HepG2 (cell line): ENCODE data around the gene FAM163A. TPM values are rescaled to one million over a fixed set of nuclear protein-coding genes. Genes with fewer than 3 reads are reported as not detected.

Experiments used
- ATAC-seq: fragments of 200-7000 bp; cut with Tn5 transposase; 3 replicates; pipeline ENCODE4 v1.9.1; 2020; ENCODE audit warnings: mild to moderate bottlenecking, moderate library complexity
- BruUV-seq: library from RNA; stranded (reverse); fragments of 400-500 nt; replicated peaks from 2 replicates; lab custom pipeline; 2021; lab: Mats Ljungman, UMichigan
- CTCF ChIA-PET: fragments of 300-600 bp; formaldehyde crosslinking; extraction: SDS; loops from one replicate; lab custom pipeline; 2021; ENCODE audit warnings: low total read pairs, inconsistent platforms, low intra/inter-chr PET ratio; lab: Yijun Ruan, JAX
- POLR2A ChIA-PET: fragments of 350-600 bp; sonication (Branson Sonifier 250); formaldehyde crosslinking; loops from one replicate; lab custom pipeline; 2020; ENCODE audit warnings: antibody characterized with exemption, inconsistent platforms; lab: Yijun Ruan, JAX
- DNase-seq: peaks from one replicate; pipeline ENCODE4 v3.0.0-alpha.2; 2015; ENCODE audit warnings: low spot score
- FAIRE-seq: peaks from 3 replicates; lab custom pipeline; 2011; peaks lifted over from hg19 to GRCh38; lab: Jason Lieb, UNC
- H2AFZ ChIP-seq: one replicate; pipeline ENCODE4 v1.6.1; 2011; ENCODE audit warnings: low read length, inconsistent platforms
- H3K27ac ChIP-seq: fragments of 300-600 bp; 3 replicates; pipeline ENCODE4 v1.8.0; 2011; ENCODE audit warnings: mixed run types, mild to moderate bottlenecking, mixed read lengths, low read length, inconsistent platforms; ENCODE audit not compliant: insufficient read depth; ENCODE audit errors: extremely low read length
- H3K27me3 ChIP-seq, 2 experiments: fragments of 200-600 bp in 1 of 2; 2 replicates in 1 of 2; 3 replicates in 1 of 2; pipeline versions ENCODE4 v1.6.0 to v1.8.0; 2011; ENCODE audit warnings: low read length in 2 of 2, mild to moderate bottlenecking in 2 of 2, moderate library complexity in 2 of 2, inconsistent platforms in 1 of 2; ENCODE audit not compliant: insufficient read depth in 2 of 2, control insufficient read depth in 1 of 2
- H3K36me3 ChIP-seq, 2 experiments: fragments of 200-600 bp in 1 of 2; replicated peaks in 1 of 2; 2 replicates in 1 of 2; 3 replicates in 1 of 2; pipeline versions ENCODE4 v1.5.1 to v1.8.0; 2011; ENCODE audit warnings: low read length in 2 of 2, inconsistent platforms in 1 of 2; ENCODE audit not compliant: insufficient read depth in 2 of 2, control insufficient read depth in 1 of 2
- H3K4me1 ChIP-seq: 2 replicates; pipeline ENCODE4 v1.5.1; 2012; ENCODE audit warnings: low read length, inconsistent platforms; ENCODE audit not compliant: insufficient read depth
- H3K4me2 ChIP-seq: 2 replicates; pipeline ENCODE4 v1.6.0; 2011; ENCODE audit warnings: low read depth, low read length, inconsistent platforms
- H3K4me3 ChIP-seq, 3 experiments: fragments of 200-600 bp in 1 of 3; sonication (generic), shearing (Covaris generic) in 1 of 3; replicated peaks in 1 of 3; 2 replicates each; pipeline ENCODE4 v1.5.1; 2011 to 2016; ENCODE audit warnings: low read length in 3 of 3, inconsistent platforms in 2 of 3, low read depth in 2 of 3, mild to moderate bottlenecking in 2 of 3, control low read depth in 1 of 3, mixed read lengths in 1 of 3; ENCODE audit not compliant: insufficient read depth in 1 of 3
- H3K79me2 ChIP-seq: one replicate; pipeline ENCODE4 v1.6.1; 2011; ENCODE audit warnings: low read length, inconsistent platforms; ENCODE audit not compliant: insufficient read depth
- H3K9ac ChIP-seq: 2 replicates; pipeline ENCODE4 v1.6.0; 2011; ENCODE audit warnings: mild to moderate bottlenecking, low read depth, low read length, inconsistent platforms; ENCODE audit not compliant: insufficient read depth
- H3K9me3 ChIP-seq: 2 replicates; pipeline ENCODE4 v1.5.1; 2012; ENCODE audit warnings: mild to moderate bottlenecking, low read length
- H4K20me1 ChIP-seq: 2 replicates; pipeline ENCODE4 v1.6.0; 2011; ENCODE audit warnings: inconsistent platforms, mild to moderate bottlenecking, low read length, moderate library complexity; ENCODE audit not compliant: insufficient read depth
- CCAR2 ChIP-seq: fragments of 200-400 bp; formaldehyde crosslinking; optimal IDR thresholded peaks from 2 replicates; pipeline ENCODE3; 2018; ENCODE audit warnings: low read depth, mild to moderate bottlenecking, low read length, moderate library complexity
- MLX ChIP-seq: IDR thresholded peaks from 2 replicates; pipeline ENCODE4 v1.6.1; 2016
- NFYC ChIP-seq: IDR thresholded peaks from 2 replicates; pipeline ENCODE4 v1.6.1; 2016; ENCODE audit warnings: missing genetic modification reagents, missing compliant biosample characterization
- REPIN1 ChIP-seq: sonication (generic); formaldehyde crosslinking; IDR thresholded peaks from 2 replicates; pipeline ENCODE4 v1.8.0; 2022; ENCODE audit warnings: missing genetic modification reagents, low read depth, mild to moderate bottlenecking, borderline replicate concordance
- SSRP1 ChIP-seq: IDR thresholded peaks from 2 replicates; pipeline ENCODE4 v1.6.1; 2016; ENCODE audit warnings: control low read depth
- ZEB1 ChIP-seq: IDR thresholded peaks from 2 replicates; pipeline ENCODE4 v1.6.1; 2012; ENCODE audit warnings: mild to moderate bottlenecking, low read depth, inconsistent platforms; ENCODE audit not compliant: insufficient replicate concordance
- ZNF101 ChIP-seq: sonication (generic); formaldehyde crosslinking; IDR thresholded peaks from 2 replicates; pipeline ENCODE4 v1.4.0; 2020; ENCODE audit warnings: mild to moderate bottlenecking, low read depth, missing genetic modification reagents, borderline replicate concordance
- ZNF362 ChIP-seq: sonication (generic); formaldehyde crosslinking; IDR thresholded peaks from 2 replicates; pipeline ENCODE4 v1.4.0; 2020; ENCODE audit warnings: missing genetic modification reagents, mild to moderate bottlenecking, borderline replicate concordance
- ZNF441 ChIP-seq: sonication (generic); formaldehyde crosslinking; IDR thresholded peaks from 2 replicates; pipeline ENCODE4 v1.7.0; 2021; ENCODE audit warnings: missing genetic modification reagents, borderline replicate concordance
- ZNF644 ChIP-seq: IDR thresholded peaks from 2 replicates; pipeline ENCODE4 v1.6.1; 2016; ENCODE audit warnings: low read depth
- ZNF850 ChIP-seq: sonication (generic); formaldehyde crosslinking; conservative IDR thresholded peaks from 2 replicates; pipeline ENCODE4 v1.9.0; 2021; ENCODE audit warnings: mild to moderate bottlenecking, missing genetic modification reagents
- ZSCAN29 ChIP-seq: sonication (generic); formaldehyde crosslinking; conservative IDR thresholded peaks from 2 replicates; pipeline ENCODE4 v1.4.0; 2020; ENCODE audit warnings: mild to moderate bottlenecking, missing genetic modification reagents
- WGBS: methylation state at CpG from one replicate; pipeline ENCODE4 v1.1.6; 2017; ENCODE audit warnings: low lambda C conversion rate; 5-methylcytosine and 5-hydroxymethylcytosine counted together
- in situ Hi-C: cut with HindIII; loops from 2 replicates; pipeline ENCODE4 v1.10.0; 2017; ENCODE audit warnings: low pct_unique_long_range_greater_than_20kb; ENCODE audit not compliant: extremely low pct_ligation_motif_present
- intact Hi-C: fragments of 100-400 bp; cut with micrococcal nuclease; formaldehyde crosslinking; loops from one replicate; pipeline ENCODE4 v1.10.0; 2022; ENCODE audit not compliant: unreplicated experiment
- polyA plus RNA-seq, 8 experiments: library from polyadenylated mRNA; depleted of rRNA in 3 of 8; stranded (reverse) in 7 of 8; unstranded in 1 of 8; fragments of >200 nt; fragmentation: Illumina TruSeq in 4 of 8; extraction: Trizol in 4 of 8; gene quantifications; 2 replicates each; pipeline versions ENCODE4 v1.2.1 to v1.2.3, GENCODE V29; 2011 to 2016; ENCODE audit warnings: low read depth in 4 of 8, missing spikeins in 1 of 8, mixed read lengths in 1 of 8; ENCODE audit not compliant: insufficient read depth in 1 of 8
- total RNA-seq, 5 experiments: library from RNA; depleted of rRNA; stranded (reverse); fragments of >200 nt; fragmentation: Illumina TruSeq; extraction: Trizol; gene quantifications; 2 replicates each; pipeline ENCODE4 v1.2.3, GENCODE V29; 2016; ENCODE audit warnings: low read depth in 1 of 5

FAM163A gene
- total and polyA plus RNA-seq, 2 of the 13 experiments (the other 11 are each of a cell fraction or from before 2014, with no cell fraction given), result not detected

DNA sequence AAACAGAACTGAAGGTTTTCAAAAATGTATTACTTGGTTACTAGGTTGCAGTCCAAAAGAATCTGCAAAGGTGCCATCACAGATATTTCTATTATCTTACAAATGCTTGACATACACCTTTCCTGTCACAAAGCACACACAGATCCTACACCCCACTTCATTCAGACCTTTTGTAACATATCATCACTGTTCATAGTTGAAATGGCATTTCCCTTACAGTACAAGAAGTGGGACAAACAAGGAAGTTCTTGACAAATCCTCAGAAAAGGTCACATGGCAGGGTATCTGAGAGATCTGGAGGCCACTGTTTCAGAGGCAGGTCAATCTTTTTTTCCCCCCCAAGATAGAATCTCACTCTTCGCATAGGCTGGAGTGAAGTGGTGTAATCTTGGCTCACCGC, 113.2 kb downstream of the FAM163A start:
- H3K9me3 ChIP-seq, result no peaks in the 10 kb centered on the region
- 96% methylated on average over 2 of the region's 2 CpGs for WGBS
- no TSS peak for BruUV-seq
- H3K27me3 ChIP-seq, result no peaks in the 10 kb centered on the region
- H3K4me2 ChIP-seq, result no peak overlapping the region
- DNase-seq (no peak), ATAC-seq (no peak), FAIRE-seq (no peak)
- H2AFZ ChIP-seq, result no peak overlapping the region
- TF ChIP-seq ZEB1 (no peak), ZSCAN29 (CRISPR knock-in tag) (no peak), CCAR2 (no peak), ZNF644 (no peak), ZNF850 (CRISPR knock-in tag) (no peak), ZNF441 (CRISPR knock-in tag) (no peak), REPIN1 (CRISPR knock-in tag) (no peak), ZNF101 (CRISPR knock-in tag) (no peak), SSRP1 (CRISPR knock-in tag) (no peak), MLX (no peak), NFYC (CRISPR knock-in tag) (no peak), ZNF362 (no peak)
- intact Hi-C loops (no loop called here), in situ Hi-C loops (no loop called here)
- H3K27ac ChIP-seq, result no peak overlapping the region
- H3K9ac ChIP-seq, result no peak overlapping the region
- no peaks in the 10 kb centered on the region for H3K79me2 ChIP-seq
- no peak overlapping the region for H3K4me3 ChIP-seq
- H4K20me1 ChIP-seq, result 0 out of 2 replicates have a peak, but pooled peaks cover 3% of the 10 kb centered on the region
- ChIA-PET CTCF (no interaction called here), POLR2A (no interaction called here)
- H3K36me3 ChIP-seq, result peaks cover 5 to 10% of the 10 kb centered on the region in 2 experiments; a peak in 3 of 5 replicates
- H3K4me1 ChIP-seq, result no peaks in the 10 kb centered on the region
